Stimulated activated CD8-positive, alpha-beta memory T cell treated with anti-CD3 and anti-CD28 coated beads, Interleukin-2, amount 100 ng/mL, for 48 hours (primary cell): ENCODE measurements around the gene SLC22A13.
"Not testable (repeated sequence)": the region's sequence is repeated elsewhere in the genome, so short reads cannot be mapped to it uniquely, and the experiment has no call there.

Experiments
- DNase-seq, 2 donors: peaks; one replicate each; pipeline ENCODE4 v3.0.0-alpha.2; 2020; ENCODE audit warnings: low read depth in 2 of 2

SLC22A13 gene

GRCh38 chr3:38297947-38298711 is 32.5 kb downstream of the SLC22A13 start:
- no peak for DNase-seq

GRCh38 chr3:38306941-38307340 is 41.3 kb downstream of the SLC22A13 start:
- no peak for DNase-seq

GRCh38 chr3:38307599-38307998 is 42.0 kb downstream of the SLC22A13 start:
- DNase-seq, result no peak

- DNase-seq, result no peak
Measured at GRCh38 chr3:38308456-38308855, 42.8 kb downstream of the SLC22A13 start.

GRCh38 chr3:38311476-38311875 is 45.9 kb downstream of the SLC22A13 start:
- DNase-seq, result no peak

GRCh38 chr3:38311941-38312340 is 46.3 kb downstream of the SLC22A13 start:
- DNase-seq, result no peak

- no peak for DNase-seq
Measured at GRCh38 chr3:38312356-38312755, 46.7 kb downstream of the SLC22A13 start.

- DNase-seq, result no peak
Measured at GRCh38 chr3:38313263-38313662, 47.7 kb downstream of the SLC22A13 start.

GRCh38 chr3:38313695-38314094 is 48.1 kb downstream of the SLC22A13 start:
- DNase-seq, result no peak

- DNase-seq, result no peak
Measured at GRCh38 chr3:38314112-38314763, 48.6 kb downstream of the SLC22A13 start.

GRCh38 chr3:38314764-38315487 is 49.3 kb downstream of the SLC22A13 start:
- DNase-seq, result no peak

- no peak for DNase-seq
Measured at GRCh38 chr3:38315488-38316230, 50.0 kb downstream of the SLC22A13 start.

GRCh38 chr3:38316356-38317191 is 51.0 kb downstream of the SLC22A13 start:
- no peak for DNase-seq

GRCh38 chr3:38317192-38317759 is 51.7 kb downstream of the SLC22A13 start:
- DNase-seq, result no peak

GRCh38 chr3:38318766-38319671 is 53.4 kb downstream of the SLC22A13 start:
- DNase-seq, result no peak

GRCh38 chr3:38320638-38321037 is 55.0 kb downstream of the SLC22A13 start:
- not testable (repeated sequence) for DNase-seq

- DNase-seq, result no peak
Measured at GRCh38 chr3:38323060-38323459, 57.4 kb downstream of the SLC22A13 start.

- DNase-seq, result no peak
Measured at GRCh38 chr3:38325256-38325655, 59.6 kb downstream of the SLC22A13 start.

- DNase-seq, result no peak
Measured at GRCh38 chr3:38327335-38328009, 61.9 kb downstream of the SLC22A13 start.
